ENCODE data around the gene HSPA5.

GRCh38 chr9:125271081-125271480 is 29.9 kb upstream of the HSPA5 start:
- TF ChIP-seq JUNB (IDR thresholded peaks at IDR 0.05) (no peak), CTCF (IDR thresholded peaks at IDR 0.05 in 2 of 3, conservative IDR thresholded peaks at IDR 0.05 in 1 of 3; ENCODE audit: control insufficient read depth in 2 of 3, extremely low read depth in 1 of 3, insufficient read depth in 1 of 3, low read depth in 3 of 3, low read length in 3 of 3) (no peak), POLR2A (IDR thresholded peaks at IDR 0.05; ENCODE audit: low read depth, low read length) (no peak), TARDBP (IDR thresholded peaks at IDR 0.05; ENCODE audit: borderline replicate concordance) (no peak), EZH2 (IDR thresholded peaks at IDR 0.05; ENCODE audit: borderline replicate concordance, control insufficient read depth, low read depth, low read length) (no peak), POLR2AphosphoS5 (IDR thresholded peaks at IDR 0.05; ENCODE audit: low read length) (no peak), FOXM1 (IDR thresholded peaks at IDR 0.05; ENCODE audit: low read depth, low read length) (no peak), ETV6 (conservative IDR thresholded peaks at IDR 0.05 in 1 of 2, IDR thresholded peaks at IDR 0.05 in 1 of 2; ENCODE audit: borderline replicate concordance in 1 of 2, low read depth in 1 of 2) (no peak)
